SK-N-SH treated with all-trans-retinoic acid at 6 μM for 48 hours (cell line): Measurements from ENCODE around the gene CTRB1.
"Not testable (repeated sequence)": the region's sequence is repeated elsewhere in the genome, so short reads cannot be mapped to it uniquely, and the experiment has no call there.

Experiments
- ATAC-seq: fragments of 200-7000 bp; cut with Tn5 transposase; 3 replicates; pipeline ENCODE4 v1.9.1; 2020; ENCODE audit warnings: mild to moderate bottlenecking, moderate library complexity
- ARNTL ChIP-seq: fragments of 450-650 bp; formaldehyde crosslinking; IDR thresholded peaks from 2 replicates; pipeline ENCODE4 v1.5.0; 2020; ENCODE audit warnings: low read depth, mild to moderate bottlenecking, moderate library complexity, borderline replicate concordance
- BACH2 ChIP-seq: fragments of 250-450 bp; sonication (Bioruptor Pico); IDR thresholded peaks from 2 replicates; pipeline ENCODE4 v1.9.0; 2021; ENCODE audit warnings: mild to moderate bottlenecking, borderline replicate concordance
- CSDC2 ChIP-seq: fragments of 250-450 bp; sonication (Bioruptor Pico); IDR thresholded peaks from 2 replicates; pipeline ENCODE4 v1.5.0; 2020; ENCODE audit warnings: mild to moderate bottlenecking, moderate library complexity
- GLIS3 ChIP-seq: fragments of 250-450 bp; sonication (Bioruptor Pico); IDR thresholded peaks from 2 replicates; pipeline ENCODE4 v1.5.0; 2020; ENCODE audit warnings: mild to moderate bottlenecking, moderate library complexity
- ISL1 ChIP-seq: fragments of 250-450 bp; sonication (Bioruptor Pico); IDR thresholded peaks from 2 replicates; pipeline ENCODE4 v2.1.2; 2022; ENCODE audit warnings: mild to moderate bottlenecking, moderate library complexity
- POU6F1 ChIP-seq: fragments of 250-450 bp; sonication (Bioruptor Pico); IDR thresholded peaks from 2 replicates; pipeline ENCODE4 v1.8.0; 2021; ENCODE audit warnings: low read depth, mild to moderate bottlenecking, moderate library complexity, borderline replicate concordance
- PPARA ChIP-seq: fragments of 250-450 bp; sonication (Bioruptor Pico); IDR thresholded peaks from 2 replicates; pipeline ENCODE4 v1.5.0; 2020; ENCODE audit warnings: mild to moderate bottlenecking, borderline replicate concordance
- RARB ChIP-seq: fragments of 250-450 bp; sonication (Bioruptor Pico); IDR thresholded peaks from 2 replicates; pipeline ENCODE4 v1.8.0; 2021; ENCODE audit warnings: mild to moderate bottlenecking, moderate library complexity
- SNAI2 ChIP-seq: fragments of 250-450 bp; sonication (Bioruptor Pico); IDR thresholded peaks from 2 replicates; pipeline ENCODE4 v1.5.0; 2020; ENCODE audit warnings: mild to moderate bottlenecking, moderate library complexity
- TCF4 ChIP-seq: fragments of 250-450 bp; sonication (Bioruptor Pico); IDR thresholded peaks from 2 replicates; pipeline ENCODE4 v1.8.0; 2021; ENCODE audit warnings: mild to moderate bottlenecking, moderate library complexity, borderline replicate concordance
- TOX ChIP-seq: fragments of 250-450 bp; sonication (Bioruptor Pico); IDR thresholded peaks from 2 replicates; pipeline ENCODE4 v1.8.0; 2021; ENCODE audit warnings: mild to moderate bottlenecking, moderate library complexity, borderline replicate concordance
- ZC3H10 ChIP-seq: fragments of 250-450 bp; sonication (Bioruptor Pico); IDR thresholded peaks from 2 replicates; pipeline ENCODE4 v1.5.1; 2021; ENCODE audit warnings: mild to moderate bottlenecking, moderate library complexity
- ZFP30 ChIP-seq: fragments of 450-650 bp; formaldehyde crosslinking; IDR thresholded peaks from 2 replicates; pipeline ENCODE4 v1.5.0; 2022; ENCODE audit warnings: mild to moderate bottlenecking, moderate library complexity
- ZNF565 ChIP-seq: fragments of 450-650 bp; formaldehyde crosslinking; conservative IDR thresholded peaks from 2 replicates; pipeline ENCODE4 v1.5.0; 2020; ENCODE audit warnings: low read depth, mild to moderate bottlenecking, moderate library complexity
- ZNF70 ChIP-seq: fragments of 450-650 bp; formaldehyde crosslinking; IDR thresholded peaks from 2 replicates; pipeline ENCODE4 v1.5.0; 2020; ENCODE audit warnings: mild to moderate bottlenecking, moderate library complexity
- ZNF8 ChIP-seq: fragments of 450-650 bp; formaldehyde crosslinking; IDR thresholded peaks from 2 replicates; pipeline ENCODE4 v1.5.0; 2020; ENCODE audit warnings: mild to moderate bottlenecking, moderate library complexity
- TF ChIP-seq, protein P1 (sequence below): fragments of 250-450 bp; sonication (Bioruptor Pico); IDR thresholded peaks from 2 replicates; pipeline ENCODE4 v1.5.1; 2020; ENCODE audit warnings: low read depth, mild to moderate bottlenecking, moderate library complexity
- TF ChIP-seq, protein P2 (sequence below): fragments of 250-450 bp; sonication (Bioruptor Pico); IDR thresholded peaks from 2 replicates; pipeline ENCODE4 v1.5.0; 2020; ENCODE audit warnings: mild to moderate bottlenecking, moderate library complexity

The CTRB1 gene

DNA sequence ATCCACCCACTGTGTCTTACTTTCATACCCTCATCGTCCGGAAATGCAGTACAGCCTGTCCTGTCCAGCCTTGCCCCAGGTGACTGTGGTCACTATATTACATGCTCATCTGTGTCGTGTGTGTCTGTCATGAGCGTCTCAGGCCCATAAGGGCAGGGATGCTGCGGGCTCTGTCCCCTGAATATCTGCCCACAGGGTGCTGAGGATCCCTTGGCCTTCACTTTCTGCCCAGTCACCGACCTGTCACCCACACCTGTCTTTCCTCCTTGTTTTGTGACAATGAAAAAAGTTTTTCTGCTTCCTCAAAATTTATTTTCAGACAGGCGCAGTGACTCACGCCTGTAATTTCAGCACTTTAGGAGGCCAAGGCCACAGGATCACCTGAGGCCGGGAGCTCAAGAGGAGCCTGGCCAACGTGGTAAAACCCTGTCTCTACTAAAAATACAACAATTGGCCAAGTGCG is 1.4 kb upstream of the CTRB1 start:
- no peak for ATAC-seq
- TF ChIP-seq ARNTL (CRISPR knock-in tag) = no peak
- TF ChIP-seq, protein P1, sequence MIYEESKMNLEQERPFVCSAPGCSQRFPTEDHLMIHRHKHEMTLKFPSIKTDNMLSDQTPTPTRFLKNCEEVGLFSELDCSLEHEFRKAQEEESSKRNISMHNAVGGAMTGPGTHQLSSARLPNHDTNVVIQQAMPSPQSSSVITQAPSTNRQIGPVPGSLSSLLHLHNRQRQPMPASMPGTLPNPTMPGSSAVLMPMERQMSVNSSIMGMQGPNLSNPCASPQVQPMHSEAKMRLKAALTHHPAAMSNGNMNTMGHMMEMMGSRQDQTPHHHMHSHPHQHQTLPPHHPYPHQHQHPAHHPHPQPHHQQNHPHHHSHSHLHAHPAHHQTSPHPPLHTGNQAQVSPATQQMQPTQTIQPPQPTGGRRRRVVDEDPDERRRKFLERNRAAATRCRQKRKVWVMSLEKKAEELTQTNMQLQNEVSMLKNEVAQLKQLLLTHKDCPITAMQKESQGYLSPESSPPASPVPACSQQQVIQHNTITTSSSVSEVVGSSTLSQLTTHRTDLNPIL (CRISPR knock-in tag) = no peak
- TF ChIP-seq GLIS3 = no peak
- no peak for TF ChIP-seq ISL1
- TF ChIP-seq ZC3H10 (CRISPR knock-in tag) = no peak
- TF ChIP-seq, all 23 proteins: peak for 0

GRCh38 chr16:75219088-75219487 is 300 bp downstream of the CTRB1 start:
- ATAC-seq = no peak
- TF ChIP-seq ZC3H10 (CRISPR knock-in tag) = no peak
- TF ChIP-seq POU6F1 (CRISPR knock-in tag) = no peak
- no peak for TF ChIP-seq CSDC2 (CRISPR knock-in tag)
- TF ChIP-seq, protein P1 (CRISPR knock-in tag) = no peak
- TF ChIP-seq ZNF8 = no peak
- TF ChIP-seq BACH2 (CRISPR knock-in tag) = no peak

GRCh38 chr16:75219838-75220237 is 1.1 kb downstream of the CTRB1 start:
- no peak for ATAC-seq

DNA sequence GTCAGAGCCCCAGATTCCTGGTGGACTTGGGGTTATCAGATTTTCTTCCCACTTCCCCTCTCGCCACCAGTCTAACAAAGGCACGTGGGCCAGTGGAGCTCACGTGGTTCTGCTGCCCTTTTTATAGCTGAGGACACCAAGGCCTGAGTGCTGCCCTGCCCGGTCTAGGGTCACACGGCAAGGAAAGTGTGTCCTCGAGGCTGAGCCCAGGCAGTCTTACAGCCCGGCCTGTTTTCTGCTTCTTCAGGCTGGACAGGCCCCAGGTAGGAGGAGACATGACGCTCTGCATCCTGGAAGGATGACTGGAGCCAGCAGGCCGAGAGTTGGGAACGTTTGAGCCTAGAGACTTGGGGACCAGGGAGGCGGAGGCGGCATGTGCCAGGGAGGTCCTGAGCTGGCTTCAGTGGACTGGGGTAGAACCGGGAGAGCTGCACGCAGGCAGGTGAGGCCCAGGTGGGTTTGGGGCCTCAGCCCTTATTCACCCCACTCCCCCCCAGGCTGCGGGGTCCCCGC is 3.5 kb downstream of the CTRB1 start:
- ATAC-seq = no peak
- TF ChIP-seq ZNF70 (CRISPR knock-in tag) = no peak
- TF ChIP-seq, protein P1 (CRISPR knock-in tag) = no peak
- TF ChIP-seq ARNTL (CRISPR knock-in tag) = no peak
- TF ChIP-seq, protein P2, sequence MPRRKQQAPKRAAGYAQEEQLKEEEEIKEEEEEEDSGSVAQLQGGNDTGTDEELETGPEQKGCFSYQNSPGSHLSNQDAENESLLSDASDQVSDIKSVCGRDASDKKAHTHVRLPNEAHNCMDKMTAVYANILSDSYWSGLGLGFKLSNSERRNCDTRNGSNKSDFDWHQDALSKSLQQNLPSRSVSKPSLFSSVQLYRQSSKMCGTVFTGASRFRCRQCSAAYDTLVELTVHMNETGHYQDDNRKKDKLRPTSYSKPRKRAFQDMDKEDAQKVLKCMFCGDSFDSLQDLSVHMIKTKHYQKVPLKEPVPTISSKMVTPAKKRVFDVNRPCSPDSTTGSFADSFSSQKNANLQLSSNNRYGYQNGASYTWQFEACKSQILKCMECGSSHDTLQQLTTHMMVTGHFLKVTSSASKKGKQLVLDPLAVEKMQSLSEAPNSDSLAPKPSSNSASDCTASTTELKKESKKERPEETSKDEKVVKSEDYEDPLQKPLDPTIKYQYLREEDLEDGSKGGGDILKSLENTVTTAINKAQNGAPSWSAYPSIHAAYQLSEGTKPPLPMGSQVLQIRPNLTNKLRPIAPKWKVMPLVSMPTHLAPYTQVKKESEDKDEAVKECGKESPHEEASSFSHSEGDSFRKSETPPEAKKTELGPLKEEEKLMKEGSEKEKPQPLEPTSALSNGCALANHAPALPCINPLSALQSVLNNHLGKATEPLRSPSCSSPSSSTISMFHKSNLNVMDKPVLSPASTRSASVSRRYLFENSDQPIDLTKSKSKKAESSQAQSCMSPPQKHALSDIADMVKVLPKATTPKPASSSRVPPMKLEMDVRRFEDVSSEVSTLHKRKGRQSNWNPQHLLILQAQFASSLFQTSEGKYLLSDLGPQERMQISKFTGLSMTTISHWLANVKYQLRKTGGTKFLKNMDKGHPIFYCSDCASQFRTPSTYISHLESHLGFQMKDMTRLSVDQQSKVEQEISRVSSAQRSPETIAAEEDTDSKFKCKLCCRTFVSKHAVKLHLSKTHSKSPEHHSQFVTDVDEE (CRISPR knock-in tag) = no peak
- no peak for TF ChIP-seq CSDC2 (CRISPR knock-in tag)
- no peak for TF ChIP-seq SNAI2 (CRISPR knock-in tag)
- no peak for TF ChIP-seq ZFP30 (CRISPR knock-in tag)
- no peak for TF ChIP-seq ZC3H10 (CRISPR knock-in tag)
- no peak for TF ChIP-seq GLIS3
- no peak for TF ChIP-seq BACH2 (CRISPR knock-in tag)
- no peak for TF ChIP-seq PPARA
- TF ChIP-seq, all 23 proteins: peak for 0

More at GRCh38 chr16:75219838-75220237, 1.1 kb downstream of the CTRB1 start:
- TF ChIP-seq TOX (CRISPR knock-in tag) = no peak
- TF ChIP-seq RARB (CRISPR knock-in tag) = no peak
- TF ChIP-seq TCF4 (CRISPR knock-in tag) = no peak
- TF ChIP-seq GLIS3 = no peak
- TF ChIP-seq POU6F1 (CRISPR knock-in tag) = no peak
- TF ChIP-seq ZNF565 (CRISPR knock-in tag) = no peak

DNA sequence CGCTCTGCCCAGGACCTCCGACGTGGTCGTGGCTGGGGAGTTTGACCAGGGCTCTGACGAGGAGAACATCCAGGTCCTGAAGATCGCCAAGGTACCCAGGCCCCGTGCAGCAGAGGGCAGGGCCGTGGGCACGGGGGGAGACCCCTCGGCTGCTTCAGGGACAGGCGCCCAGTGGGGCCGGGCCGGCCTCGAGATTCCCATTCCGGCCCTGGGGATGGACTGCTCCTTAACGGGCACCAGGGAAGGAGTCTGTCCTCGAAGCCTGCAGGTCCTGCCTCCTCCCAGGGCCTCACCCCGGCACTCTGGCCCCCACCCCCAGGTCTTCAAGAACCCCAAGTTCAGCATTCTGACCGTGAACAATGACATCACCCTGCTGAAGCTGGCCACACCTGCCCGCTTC is 4.3 kb downstream of the CTRB1 start:
- not testable (repeated sequence) for ATAC-seq
